ENCODE results near the gene PHLDA1.
"Not testable (repeated sequence)": the region's sequence is repeated elsewhere in the genome, so short reads cannot be mapped to it uniquely, and the experiment has no call there.

- not testable (repeated sequence) for TF ChIP-seq POLR2AphosphoS5, CTCF, POLR2A (IDR thresholded peaks at IDR 0.05)
These were observed 47.7 kb downstream of the PHLDA1 start for GRCh38 chr12:75983851-75984250.

Data from prostate gland (tissue), 2 donors.